Neural progenitor cell (in vitro differentiated cells): ENCODE results near the gene OCIAD1.

ENCODE experiments used
- EZH2 ChIP-seq: fragments of 200-600 bp; sonication (generic); IDR thresholded peaks from 2 replicates; pipeline ENCODE4 v1.6.1; 2017; ENCODE audit warnings: antibody characterized with exemption, mild to moderate bottlenecking, moderate library complexity
- EZH2phosphoT487 ChIP-seq: fragments of 200-600 bp; sonication (generic); IDR thresholded peaks from 2 replicates; pipeline ENCODE4 v1.6.1; 2017; ENCODE audit warnings: antibody characterized with exemption
- TF ChIP-seq, protein P1 (sequence below): fragments of 200-600 bp; sonication (generic); IDR thresholded peaks from 2 replicates; pipeline ENCODE4 v1.5.1; 2017; ENCODE audit warnings: antibody characterized with exemption, mild to moderate bottlenecking

DNA sequence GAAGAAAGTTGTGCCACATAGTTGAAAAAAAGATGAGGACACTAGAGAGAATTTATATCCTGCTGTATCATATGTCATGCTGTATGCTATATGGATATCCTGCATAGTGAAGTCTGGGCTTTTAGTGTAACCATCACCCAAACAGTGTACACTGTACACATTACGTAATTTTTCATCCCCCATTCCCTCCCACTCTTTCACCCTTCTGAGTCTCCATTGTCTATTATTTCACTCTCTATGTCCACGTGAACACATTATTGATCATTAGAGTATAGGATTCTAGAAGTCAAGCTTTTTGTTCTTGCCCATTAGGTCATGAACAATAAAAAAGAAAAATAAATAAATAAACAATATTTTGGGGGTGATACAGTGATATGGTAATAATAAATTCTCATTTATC is 32.8 kb upstream of the OCIAD1 start:
- TF ChIP-seq, protein P1, sequence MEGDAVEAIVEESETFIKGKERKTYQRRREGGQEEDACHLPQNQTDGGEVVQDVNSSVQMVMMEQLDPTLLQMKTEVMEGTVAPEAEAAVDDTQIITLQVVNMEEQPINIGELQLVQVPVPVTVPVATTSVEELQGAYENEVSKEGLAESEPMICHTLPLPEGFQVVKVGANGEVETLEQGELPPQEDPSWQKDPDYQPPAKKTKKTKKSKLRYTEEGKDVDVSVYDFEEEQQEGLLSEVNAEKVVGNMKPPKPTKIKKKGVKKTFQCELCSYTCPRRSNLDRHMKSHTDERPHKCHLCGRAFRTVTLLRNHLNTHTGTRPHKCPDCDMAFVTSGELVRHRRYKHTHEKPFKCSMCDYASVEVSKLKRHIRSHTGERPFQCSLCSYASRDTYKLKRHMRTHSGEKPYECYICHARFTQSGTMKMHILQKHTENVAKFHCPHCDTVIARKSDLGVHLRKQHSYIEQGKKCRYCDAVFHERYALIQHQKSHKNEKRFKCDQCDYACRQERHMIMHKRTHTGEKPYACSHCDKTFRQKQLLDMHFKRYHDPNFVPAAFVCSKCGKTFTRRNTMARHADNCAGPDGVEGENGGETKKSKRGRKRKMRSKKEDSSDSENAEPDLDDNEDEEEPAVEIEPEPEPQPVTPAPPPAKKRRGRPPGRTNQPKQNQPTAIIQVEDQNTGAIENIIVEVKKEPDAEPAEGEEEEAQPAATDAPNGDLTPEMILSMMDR = no peak
- TF ChIP-seq EZH2phosphoT487 = no peak
- TF ChIP-seq EZH2 = no peak
